GM10266 (cell line): Measurements from ENCODE around the gene SORBS2.

ENCODE experiments used
- DNase-seq: peaks from one replicate; pipeline ENCODE4 v3.0.0; 2012; ENCODE audit errors: extremely low spot score
- CTCF ChIP-seq: IDR thresholded peaks from 2 replicates; pipeline ENCODE4 v1.5.1; 2012; ENCODE audit warnings: mild to moderate bottlenecking, low read depth; ENCODE audit not compliant: control insufficient read depth, insufficient read depth; ENCODE audit errors: missing control alignments

SORBS2 gene

GRCh38 chr4:185822791-185823190 lies 10.8 kb upstream of the SORBS2 start:
- TF ChIP-seq CTCF = no peak
- DNase-seq = no peak

- no peak for DNase-seq
- no peak for TF ChIP-seq CTCF
Measured at GRCh38 chr4:185821029-185821419, 9.0 kb upstream of the SORBS2 start.

- no peak for DNase-seq
- TF ChIP-seq CTCF = no peak
Measured at GRCh38 chr4:185820146-185821028, 8.4 kb upstream of the SORBS2 start.

- no peak for TF ChIP-seq CTCF
- no peak for DNase-seq
Measured at GRCh38 chr4:185819144-185819543, 7.2 kb upstream of the SORBS2 start.

- no peak for DNase-seq
Measured at GRCh38 chr4:185817403-185817818, 5.4 kb upstream of the SORBS2 start.

GRCh38 chr4:185813133-185813532 lies 1.1 kb upstream of the SORBS2 start:
- DNase-seq = no peak
- no peak for TF ChIP-seq CTCF

More at GRCh38 chr4:185817403-185817818, 5.4 kb upstream of the SORBS2 start:
- no peak for TF ChIP-seq CTCF
